ENCODE measurements around the gene IFI27L1.
"Not testable (repeated sequence)": the region's sequence is repeated elsewhere in the genome, so short reads cannot be mapped to it uniquely, and the experiment has no call there.

IFI27L1 gene

DNA sequence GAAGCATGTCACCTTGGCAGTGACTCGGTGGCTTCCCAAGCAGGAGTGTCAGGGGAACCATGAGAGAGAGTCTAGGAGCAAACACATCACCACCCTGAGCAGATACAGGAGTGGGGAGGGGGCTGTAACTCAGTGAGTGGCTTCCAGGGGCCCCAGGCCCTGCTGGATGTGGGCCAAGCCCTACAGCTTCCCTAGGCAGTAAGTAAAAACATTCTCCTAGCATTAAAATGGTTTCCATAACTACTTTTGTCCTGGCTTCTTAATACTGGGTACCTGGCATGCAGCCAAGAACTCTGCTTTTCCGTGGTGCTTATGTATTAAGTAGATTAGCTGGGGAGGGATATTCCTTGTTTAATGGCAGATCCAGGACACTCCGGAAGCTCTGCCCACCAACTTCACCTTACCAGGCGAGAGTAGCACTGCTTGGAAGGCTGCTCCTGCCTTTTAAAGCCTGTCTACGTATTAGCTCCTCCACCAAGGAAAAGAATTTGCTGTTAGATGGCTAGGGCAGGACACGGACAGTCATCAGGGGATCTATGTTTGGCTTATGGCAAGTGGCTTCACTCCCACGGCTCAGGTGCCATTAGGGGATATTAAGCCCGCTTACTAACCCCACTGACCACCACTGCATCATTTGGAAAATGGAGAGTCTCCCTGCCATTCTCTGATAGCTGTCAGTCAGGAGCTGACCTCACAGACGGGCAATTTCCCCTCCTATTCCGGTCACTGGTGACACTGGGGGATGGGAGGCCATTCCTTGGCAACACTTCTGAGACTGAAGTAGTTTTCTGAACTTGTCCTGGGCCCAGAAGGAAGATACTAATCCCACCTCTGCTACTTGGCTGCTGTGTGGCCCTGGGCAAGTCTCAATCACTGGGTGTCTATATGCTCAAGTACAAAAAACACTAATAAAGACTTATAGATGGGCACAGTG, 32.2 kb upstream of the IFI27L1 start:
- DNase-seq = no peak

DNA sequence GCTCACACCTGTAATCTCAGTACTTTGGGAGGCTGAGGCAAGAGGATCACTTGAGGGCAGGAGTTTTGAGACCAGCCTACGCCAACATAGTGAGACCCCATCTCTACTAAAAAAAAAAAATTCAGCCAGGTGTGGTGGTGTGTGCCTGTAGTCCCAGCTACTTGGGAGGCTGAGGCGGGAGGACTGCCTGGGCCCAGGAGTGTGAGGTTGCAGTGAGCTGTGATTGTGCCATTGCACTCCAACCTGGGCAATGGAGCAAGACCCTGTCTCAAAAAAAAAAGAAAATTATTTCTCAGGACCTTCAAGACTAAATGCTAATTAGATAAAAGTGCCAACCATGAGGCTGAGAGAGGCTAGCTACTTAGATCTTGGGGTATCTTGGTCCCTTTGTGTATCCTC, 31.5 kb upstream of the IFI27L1 start:
- DNase-seq = no peak

GRCh38 chr14:94050231-94050880, 30.8 kb upstream of the IFI27L1 start:
- no peak for DNase-seq

DNA sequence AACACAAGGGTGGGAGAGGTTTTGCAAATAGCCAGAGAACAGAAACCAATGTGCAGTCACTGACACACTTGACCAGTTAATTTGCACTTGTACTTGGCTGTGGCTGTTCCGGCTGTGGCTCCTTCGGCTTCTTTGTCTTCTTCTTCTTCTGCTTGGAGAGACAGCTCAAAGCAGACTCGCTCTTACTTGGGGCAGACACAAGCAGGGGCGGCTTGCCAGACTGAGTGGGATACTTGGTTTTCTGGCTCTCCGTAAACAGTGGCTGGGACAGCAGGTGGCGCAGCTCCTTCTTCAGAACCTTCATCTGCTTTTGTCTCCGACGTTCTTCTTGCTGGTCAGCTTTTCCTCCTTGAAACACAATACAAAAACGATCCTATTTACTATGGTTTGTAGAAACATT, 30.0 kb upstream of the IFI27L1 start:
- no peak for DNase-seq

DNA sequence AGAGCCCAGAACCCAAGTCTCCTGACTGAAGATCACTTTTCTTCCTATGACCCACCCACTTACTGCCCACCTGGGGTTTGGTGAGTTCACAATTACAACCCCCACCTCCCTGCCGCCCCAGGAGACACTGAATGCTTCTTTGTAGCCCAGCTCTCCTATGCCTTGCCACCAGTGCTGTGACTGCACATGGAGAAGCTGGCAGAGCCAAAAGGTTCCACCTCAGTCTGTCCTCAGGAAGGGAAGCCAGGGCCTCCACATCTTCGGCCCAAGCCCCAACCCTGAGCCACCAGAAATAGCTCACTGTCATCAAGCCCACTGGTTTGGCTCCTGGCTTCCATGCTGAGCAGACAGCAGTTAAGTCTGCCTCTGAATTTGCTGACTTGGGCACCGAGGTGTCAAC, 29.3 kb upstream of the IFI27L1 start:
- no peak for DNase-seq

DNA sequence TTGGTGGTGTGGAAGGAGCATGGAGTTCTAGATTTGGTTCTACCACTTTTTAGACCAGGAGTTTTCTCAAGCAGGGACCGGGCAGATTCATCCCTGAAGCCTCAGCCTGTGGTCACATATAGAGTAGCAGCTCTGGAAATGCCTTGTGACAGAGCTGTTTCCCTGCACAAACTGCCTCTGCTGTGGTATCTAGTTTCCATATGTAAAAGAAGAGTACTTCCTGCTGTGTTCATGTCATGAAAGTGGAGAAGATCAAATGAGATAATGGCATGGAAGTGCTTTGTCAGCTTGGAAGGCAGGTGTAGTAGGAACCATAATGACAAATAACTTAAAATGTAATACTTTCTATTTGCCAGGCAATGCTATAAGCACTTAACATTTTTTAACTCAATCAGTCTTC, 28.9 kb upstream of the IFI27L1 start:
- no peak for DNase-seq

GRCh38 chr14:94052662-94053061, 28.4 kb upstream of the IFI27L1 start:
- DNase-seq = no peak

DNA sequence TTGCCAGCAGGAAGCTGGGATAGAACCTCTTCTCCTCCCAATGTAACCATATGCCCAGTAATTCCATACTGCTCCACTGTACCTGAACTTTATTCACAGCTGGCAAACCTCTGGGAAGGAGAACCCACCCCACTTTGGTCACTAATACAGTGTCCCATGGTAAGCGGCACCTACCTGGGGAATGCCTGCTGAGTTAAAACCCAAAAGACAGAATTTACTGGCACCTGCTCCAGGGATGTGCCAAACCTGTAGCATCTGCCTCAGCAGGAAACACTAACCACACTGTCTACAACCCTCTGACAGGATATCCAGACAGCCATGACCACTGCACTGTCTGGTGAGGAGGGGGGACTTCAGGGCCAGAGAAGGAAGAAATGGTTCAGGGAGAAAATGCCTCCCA, 26.7 kb upstream of the IFI27L1 start:
- DNase-seq = no peak

DNA sequence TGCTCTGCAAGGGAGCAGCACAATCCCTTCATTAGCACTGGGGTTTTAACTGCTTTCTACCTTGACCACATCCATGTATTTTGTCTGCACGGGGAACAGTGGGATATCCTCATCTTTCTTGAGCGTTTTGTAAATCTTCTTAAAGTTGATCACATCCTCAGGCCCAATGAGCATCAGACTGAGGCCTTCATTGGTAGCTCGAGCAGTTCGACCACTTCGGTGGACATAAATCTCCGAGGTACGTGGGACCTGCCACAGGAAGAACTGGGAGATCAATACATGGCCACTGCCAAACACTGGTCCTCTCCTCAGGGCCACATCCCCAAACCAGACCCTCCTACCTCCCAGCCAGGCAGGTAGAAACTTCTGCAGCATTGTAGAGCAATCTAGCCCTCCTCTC, 26.2 kb upstream of the IFI27L1 start:
- no peak for DNase-seq

- DNase-seq = peak in 1 of 5 donors; percentile 45
Observed at GRCh38 chr14:94056579-94057308, 24.4 kb upstream of the IFI27L1 start.

- DNase-seq = no peak
Observed at GRCh38 chr14:94058128-94058673, 22.9 kb upstream of the IFI27L1 start.

- DNase-seq = no peak
Observed at GRCh38 chr14:94058674-94059138, 22.4 kb upstream of the IFI27L1 start.

- no peak for DNase-seq
Observed at GRCh38 chr14:94059998-94060397, 21.1 kb upstream of the IFI27L1 start.

DNA sequence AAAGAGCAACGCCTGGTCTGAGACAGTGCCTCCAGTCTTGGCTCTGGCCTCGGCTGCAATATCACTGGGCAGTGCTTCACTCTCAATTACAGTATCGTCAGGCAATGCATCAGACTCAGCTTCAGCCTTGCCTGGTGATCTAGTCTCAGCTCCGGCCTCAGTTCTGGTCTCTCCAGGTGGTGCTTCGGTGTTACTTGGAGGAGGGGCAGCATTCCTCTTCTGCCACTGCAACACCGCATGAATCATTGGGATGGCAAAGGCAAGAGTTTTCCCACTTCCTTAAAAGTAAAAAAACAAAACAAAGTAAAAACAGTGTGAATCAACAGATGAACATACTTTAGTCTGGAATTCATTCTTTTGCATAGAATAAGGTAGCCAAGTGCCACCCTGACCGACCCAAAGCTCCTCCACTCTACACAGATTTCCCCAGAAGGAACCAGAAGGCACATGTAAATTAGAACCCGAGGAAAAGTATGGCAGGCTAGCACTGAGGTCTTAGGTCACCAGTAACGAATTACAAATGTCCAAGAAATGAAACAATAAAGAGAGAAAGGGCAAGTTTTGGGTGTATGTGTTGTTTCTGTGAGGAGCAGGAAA, 18.7 kb upstream of the IFI27L1 start:
- no peak for DNase-seq

DNA sequence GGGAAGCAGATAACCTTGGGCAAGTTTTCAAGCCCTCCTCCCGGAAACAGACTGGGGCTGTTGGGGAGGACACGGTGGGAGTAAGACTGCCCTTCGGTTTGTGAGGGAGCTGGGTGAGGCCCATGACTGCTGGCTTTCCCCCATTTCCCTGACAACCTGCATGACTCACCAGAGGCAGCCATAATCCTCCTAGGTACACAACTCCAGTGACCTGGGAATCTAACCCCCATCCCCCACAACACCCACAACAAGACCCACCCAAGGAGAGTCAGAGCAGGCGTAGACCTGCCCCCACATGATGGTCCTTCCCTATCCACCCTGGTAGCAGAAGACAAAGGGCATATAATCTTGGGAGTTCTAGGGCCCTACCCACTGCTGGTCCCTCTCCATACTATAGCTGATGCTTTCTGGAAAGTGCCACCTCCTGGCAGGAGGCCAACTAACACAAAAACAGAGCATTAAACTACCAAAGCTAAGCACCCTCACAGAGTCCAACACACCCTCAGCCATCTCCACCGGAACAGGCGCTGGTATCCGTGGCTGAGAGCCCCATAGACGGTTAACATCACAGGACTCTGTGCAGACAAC, 14.9 kb upstream of the IFI27L1 start:
- no peak for DNase-seq

DNA sequence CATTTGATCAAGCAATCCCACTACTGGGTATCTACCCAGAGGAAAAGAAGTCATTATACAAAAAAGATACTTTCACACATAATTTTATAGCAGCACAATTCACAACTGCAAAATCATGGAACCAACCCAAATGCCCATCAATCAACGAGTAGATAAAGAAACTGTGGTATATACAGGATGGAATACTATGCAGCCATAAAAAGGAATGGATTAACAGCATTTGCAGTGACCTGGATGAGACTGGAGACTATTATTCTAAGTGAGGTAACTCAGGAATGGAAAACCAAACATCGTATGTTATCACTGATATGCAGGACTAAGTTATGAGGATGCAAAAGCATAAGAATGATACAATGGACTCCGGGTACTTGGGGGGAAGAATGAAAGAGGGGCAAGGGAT, 9.0 kb upstream of the IFI27L1 start:
- DNase-seq = not testable (repeated sequence)

DNA sequence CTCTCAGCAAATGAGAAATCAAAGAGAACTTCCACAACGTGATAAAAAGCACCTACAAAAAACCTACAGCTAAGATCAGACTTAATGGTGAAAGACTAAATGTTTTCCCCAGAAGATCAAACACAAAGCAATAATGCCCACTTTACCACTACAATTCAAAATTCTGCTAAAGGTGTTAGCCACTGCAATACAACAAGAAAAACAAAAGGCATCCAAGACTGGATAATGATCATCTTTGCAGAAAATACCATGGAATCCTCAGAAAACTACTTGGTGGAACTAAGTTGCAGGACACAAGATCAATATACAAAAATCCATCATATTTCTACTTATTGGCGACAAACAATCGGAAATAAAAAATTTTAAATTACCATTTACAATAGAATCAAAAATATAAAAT, 6.6 kb upstream of the IFI27L1 start:
- DNase-seq = no peak

DNA sequence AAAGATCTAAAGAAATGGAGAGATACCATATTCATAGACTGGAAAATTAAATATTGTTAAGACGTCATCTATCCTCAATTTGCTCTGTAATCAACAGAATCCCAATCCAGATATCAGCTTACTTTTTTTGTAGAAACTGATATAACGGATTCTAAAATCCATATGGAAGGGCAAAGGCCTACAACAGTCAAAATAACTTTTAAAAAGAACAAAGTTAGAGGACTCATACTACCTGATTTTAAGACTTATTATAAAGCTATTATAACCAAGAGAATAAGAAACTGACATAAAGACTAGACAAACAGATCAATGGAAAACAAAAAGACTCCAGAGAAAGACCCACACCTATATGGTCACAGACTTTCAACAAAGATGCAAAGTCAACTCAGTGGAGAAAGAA, 6.1 kb upstream of the IFI27L1 start:
- DNase-seq = no peak

DNA sequence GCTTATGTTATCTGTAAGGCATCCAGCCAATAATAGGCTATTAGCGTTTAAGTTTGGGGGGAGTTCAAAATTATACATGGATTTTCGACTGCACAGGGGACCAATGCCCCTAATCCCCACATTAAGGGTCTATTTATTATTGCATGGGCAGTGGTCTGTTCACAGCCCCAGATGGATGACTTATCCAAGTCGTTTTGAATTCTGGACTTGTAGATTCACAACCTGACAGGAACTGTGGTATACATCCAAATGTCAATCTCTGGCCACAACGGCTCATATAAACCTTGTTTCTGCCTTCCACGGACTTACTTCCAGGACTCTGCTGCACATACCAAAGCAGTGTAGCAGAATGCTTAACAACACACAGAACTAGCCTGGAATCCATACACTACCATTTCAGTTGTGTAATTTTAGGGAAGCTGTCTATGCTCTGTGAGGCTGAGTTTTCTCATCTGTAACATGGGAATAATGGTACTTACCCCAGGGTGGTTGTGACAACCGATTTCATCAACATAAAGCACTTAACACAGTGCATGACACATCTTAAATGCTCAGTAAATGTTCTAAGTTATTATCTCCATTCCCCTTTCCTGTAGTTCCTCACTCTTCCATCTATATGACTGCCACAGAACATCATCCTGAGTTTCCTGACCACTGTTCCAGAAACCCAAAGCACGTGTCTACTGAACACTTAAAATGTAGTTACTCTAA, 3.8 kb upstream of the IFI27L1 start:
- DNase-seq = no peak

GRCh38 chr14:94077823-94078222, 3.3 kb upstream of the IFI27L1 start:
- no peak for DNase-seq

GRCh38 chr14:94079891-94080620, 1.1 kb upstream of the IFI27L1 start:
- no peak for DNase-seq

Measured in T-helper 1 cell (primary cell).